GM18873 (cell line): Measurements from ENCODE around the gene MEIOB.
"Not testable (repeated sequence)": the region's sequence is repeated elsewhere in the genome, so short reads cannot be mapped to it uniquely, and the experiment has no call there.

Experiments
- ATAC-seq: cut with Tn5 transposase; IDR thresholded peaks from one replicate; pipeline ENCODE4 v1.9.1; 2021; ENCODE audit warnings: mild to moderate bottlenecking, moderate library complexity, moderate number of reproducible peaks; ENCODE audit not compliant: unreplicated experiment, low FRiP score

The MEIOB gene

GRCh38 chr16:1907226-1907860, 35.4 kb upstream of the MEIOB start:
- ATAC-seq, result no peak

GRCh38 chr16:1906846-1907165, 34.8 kb upstream of the MEIOB start:
- no peak for ATAC-seq

- ATAC-seq, result no peak
Observed at GRCh38 chr16:1906055-1906845, 34.3 kb upstream of the MEIOB start.

- ATAC-seq, result no peak
Observed at GRCh38 chr16:1903845-1904840, 32.2 kb upstream of the MEIOB start.

- ATAC-seq, result no peak
Observed at GRCh38 chr16:1903220-1903574, 31.2 kb upstream of the MEIOB start.

- no peak for ATAC-seq
Observed at GRCh38 chr16:1902547-1903219, 30.7 kb upstream of the MEIOB start.

- no peak for ATAC-seq
Observed at GRCh38 chr16:1900452-1900774, 28.4 kb upstream of the MEIOB start.

- no peak for ATAC-seq
Observed at GRCh38 chr16:1899641-1900451, 27.9 kb upstream of the MEIOB start.

- ATAC-seq, result not testable (repeated sequence)
Observed at GRCh38 chr16:1897692-1898091, 25.7 kb upstream of the MEIOB start.

GRCh38 chr16:1895949-1896675, 24.1 kb upstream of the MEIOB start:
- no peak for ATAC-seq

GRCh38 chr16:1895068-1895467, 23.1 kb upstream of the MEIOB start:
- ATAC-seq, result no peak

- ATAC-seq, result no peak
Observed at GRCh38 chr16:1890708-1891050, 18.7 kb upstream of the MEIOB start.

GRCh38 chr16:1890024-1890707, 18.2 kb upstream of the MEIOB start:
- ATAC-seq, result no peak

GRCh38 chr16:1887711-1888354, 15.9 kb upstream of the MEIOB start:
- no peak for ATAC-seq

- ATAC-seq, result no peak
Observed at GRCh38 chr16:1884889-1885288, 12.9 kb upstream of the MEIOB start.

- ATAC-seq, result no peak
Observed at GRCh38 chr16:1884155-1884760, 12.3 kb upstream of the MEIOB start.

- not testable (repeated sequence) for ATAC-seq
Observed at GRCh38 chr16:1881172-1881571, 9.2 kb upstream of the MEIOB start.

GRCh38 chr16:1879477-1879876, 7.5 kb upstream of the MEIOB start:
- no peak for ATAC-seq
